ENCODE data around the gene HSPG2.
"Not testable (repeated sequence)": the region's sequence is repeated elsewhere in the genome, so short reads cannot be mapped to it uniquely, and the experiment has no call there.

Gene HSPG2

GRCh38 chr1:21781815-21782348, 155.2 kb downstream of the HSPG2 start:
- no peak for DNase-seq

DNA sequence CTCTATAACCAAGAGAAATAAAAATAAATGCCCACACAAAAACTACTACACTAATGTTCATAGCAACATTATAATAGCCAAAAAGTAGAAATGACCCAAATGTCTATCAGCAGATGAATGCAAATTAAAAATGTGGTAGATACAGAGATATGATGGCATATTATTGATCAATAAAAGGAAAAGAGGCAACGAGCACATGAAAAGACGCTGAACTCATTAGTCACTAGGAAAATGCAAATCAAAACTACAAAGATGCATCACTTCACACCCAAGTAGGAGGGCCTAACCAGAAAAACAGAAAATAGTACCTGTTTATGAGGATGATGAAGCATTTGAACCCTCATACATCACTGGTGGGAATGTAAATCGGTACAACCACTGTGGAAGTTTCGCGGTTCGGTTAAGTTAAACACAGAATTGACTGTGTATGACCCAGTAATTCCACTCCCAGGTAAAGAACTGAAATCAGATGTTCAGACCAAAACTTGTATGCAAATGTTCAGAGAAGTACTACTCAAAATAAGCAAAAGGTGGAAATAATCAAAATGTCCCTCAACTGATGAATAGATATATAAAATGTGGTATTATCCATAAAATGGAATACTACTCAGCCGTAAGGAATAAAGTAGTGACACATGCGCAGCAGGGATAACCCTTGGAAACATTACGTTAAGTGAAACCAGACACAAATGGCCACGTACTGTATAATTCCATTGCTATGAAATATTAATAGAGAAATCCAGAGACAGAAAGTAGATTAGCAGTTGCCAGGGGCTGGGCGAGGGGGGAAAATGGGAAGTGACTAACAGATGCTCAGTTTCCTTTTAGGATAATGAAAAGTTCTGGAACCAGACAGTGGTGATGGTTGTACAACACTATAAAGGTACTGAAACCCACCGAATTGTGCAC, 157.2 kb downstream of the HSPG2 start:
- DNase-seq, result no peak

GRCh38 chr1:21778405-21778727, 158.7 kb downstream of the HSPG2 start:
- no peak for DNase-seq

- DNase-seq, result not testable (repeated sequence)
Observed at GRCh38 chr1:21776925-21777324, 160.2 kb downstream of the HSPG2 start.

GRCh38 chr1:21775985-21776562, 161.0 kb downstream of the HSPG2 start:
- no peak for DNase-seq

DNA sequence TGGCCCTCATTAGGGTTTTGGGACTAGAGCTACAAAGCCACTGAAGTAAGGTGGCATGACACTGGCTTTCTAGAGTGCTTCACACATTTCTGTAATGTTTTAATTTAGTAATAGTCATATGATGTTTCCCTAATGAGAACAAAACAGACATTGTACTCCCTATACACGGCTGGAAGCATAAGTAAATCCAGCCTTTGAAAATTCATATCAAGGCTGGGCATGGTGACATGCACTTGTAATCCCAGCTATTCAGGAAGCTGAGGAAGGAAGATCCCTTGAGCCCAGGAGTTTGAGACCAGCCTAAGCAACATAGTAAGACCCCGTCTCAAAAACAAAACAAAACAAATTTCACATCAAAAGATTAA, 161.6 kb downstream of the HSPG2 start:
- no peak for DNase-seq

- DNase-seq, result no peak
Observed at GRCh38 chr1:21774835-21775549, 162.1 kb downstream of the HSPG2 start.

GRCh38 chr1:21773585-21773984, 163.5 kb downstream of the HSPG2 start:
- no peak for DNase-seq

All from activated effector memory CD4-positive, alpha-beta T cell treated with Interleukin-2 at 50 U/mL for 16 hours (primary cell).